MM.1S (cell line): ENCODE measurements around the gene TMOD1.

ENCODE experiments used
- CTCF ChIP-seq: fragments of 300-600 bp; sonication (generic); IDR thresholded peaks from 2 replicates; pipeline ENCODE4 v1.5.1; 2016; ENCODE audit warnings: antibody characterized with exemption, low read length, mixed read lengths
- EZH2 ChIP-seq: fragments of 300-600 bp; sonication (generic); optimal IDR thresholded peaks from 2 replicates; pipeline ENCODE3; 2017; ENCODE audit warnings: low read depth, mild to moderate bottlenecking, antibody characterized with exemption, low read length, mixed read lengths

DNA sequence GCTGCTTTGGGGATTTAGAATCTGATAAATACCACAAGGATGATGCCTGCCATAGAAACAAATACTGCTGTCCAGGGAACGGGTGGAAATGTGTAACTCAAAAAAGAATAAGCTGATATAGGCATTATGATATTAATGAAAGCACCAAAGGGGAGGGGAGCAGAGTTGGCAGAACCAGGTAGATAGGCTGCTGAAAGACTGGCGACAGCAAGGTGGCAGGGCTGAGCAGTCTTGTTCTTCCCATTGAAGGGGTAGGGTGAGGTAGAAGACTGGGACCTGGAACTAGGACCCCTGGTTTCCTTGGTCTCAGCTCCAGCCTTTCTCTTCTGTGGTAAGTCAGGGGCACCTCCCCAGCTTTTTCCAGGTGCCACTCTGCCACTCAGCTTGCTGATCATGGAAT, 31.4 kb upstream of the TMOD1 start:
- TF ChIP-seq CTCF (peak; percentile 74), EZH2 (no peak)
